Panc1 (cell line): ENCODE data around the gene PPP2R1B. TPM values are rescaled to one million over a fixed set of nuclear protein-coding genes. Genes with fewer than 3 reads are reported as not detected.

Experiments used
- ATAC-seq: fragments of 200-7000 bp; cut with Tn5 transposase; 2 replicates; pipeline ENCODE4 v1.9.1; 2020; ENCODE audit warnings: mild to moderate bottlenecking, moderate library complexity
- BruUV-seq: library from RNA; stranded (reverse); fragments of 400-500 nt; replicated peaks from 2 replicates; lab custom pipeline; 2021; lab: Mats Ljungman, UMichigan
- CTCF ChIA-PET: fragments of 300-600 bp; sonication (Branson Sonifier 250); formaldehyde crosslinking; loops from one replicate; lab custom pipeline; 2022; ENCODE audit warnings: antibody characterized with exemption; lab: Charles Lee
- POLR2A ChIA-PET: fragments of 300-600 bp; sonication (Branson Sonifier 250); formaldehyde crosslinking; loops from one replicate; lab custom pipeline; 2022; ENCODE audit warnings: antibody characterized with exemption; lab: Charles Lee
- DNase-seq: peaks from one replicate; pipeline ENCODE4 v3.0.0-alpha.2; 2010; ENCODE audit warnings: low read depth, low spot score
- H3K27ac ChIP-seq: 2 replicates; pipeline ENCODE4 v1.5.1; 2011; ENCODE audit warnings: mild to moderate bottlenecking, low read length, inconsistent platforms
- H3K27me3 ChIP-seq: fragments of 200-500 bp; sonication (Bioruptor generic); 2 replicates; pipeline ENCODE4 v1.6.0; 2014; ENCODE audit warnings: low read length, inconsistent platforms; ENCODE audit not compliant: control insufficient read depth, insufficient read depth
- H3K36me3 ChIP-seq: fragments of 200-500 bp; sonication (Bioruptor generic); 2 replicates; pipeline ENCODE4 v1.5.1; 2014; ENCODE audit warnings: inconsistent platforms, mild to moderate bottlenecking, low read length, moderate library complexity; ENCODE audit not compliant: control insufficient read depth, insufficient read depth
- H3K4me1 ChIP-seq: 2 replicates; pipeline ENCODE4 v1.5.1; 2011; ENCODE audit warnings: inconsistent platforms, mild to moderate bottlenecking, low read length, moderate library complexity; ENCODE audit not compliant: control insufficient read depth, insufficient read depth
- H3K4me3 ChIP-seq, 2 experiments: 2 replicates each; pipeline ENCODE4 v1.5.1; 2011 to 2012; ENCODE audit warnings: low read depth in 2 of 2, low read length in 2 of 2, mild to moderate bottlenecking in 2 of 2, inconsistent platforms in 1 of 2, moderate library complexity in 1 of 2
- H3K9me3 ChIP-seq: fragments of 200-500 bp; sonication (Bioruptor generic); 2 replicates; pipeline ENCODE4 v1.5.1; 2014; ENCODE audit warnings: low read depth, mild to moderate bottlenecking, inconsistent platforms, low read length, moderate library complexity; ENCODE audit not compliant: control insufficient read depth, insufficient read depth
- CTCF ChIP-seq: fragments of 450-650 bp; IDR thresholded peaks from 2 replicates; pipeline ENCODE4 v1.5.1; 2017; ENCODE audit warnings: mild to moderate bottlenecking
- POLR2AphosphoS5 ChIP-seq: IDR thresholded peaks from 2 replicates; pipeline ENCODE4 v1.6.1; 2012; ENCODE audit warnings: mild to moderate bottlenecking, low read depth, low read length, moderate library complexity
- REST ChIP-seq, 2 experiments: IDR thresholded peaks; 2 replicates each; pipeline ENCODE4 v1.6.1; 2011 to 2012; ENCODE audit warnings: low read depth in 2 of 2, control low read depth in 1 of 2, low read length in 1 of 2, mild to moderate bottlenecking in 1 of 2, moderate library complexity in 1 of 2; ENCODE audit not compliant: insufficient read depth in 1 of 2
- SIN3A ChIP-seq: IDR thresholded peaks from 2 replicates; pipeline ENCODE4 v1.6.1; 2012; ENCODE audit warnings: low read depth, mild to moderate bottlenecking, low read length, moderate library complexity, borderline replicate concordance; ENCODE audit not compliant: insufficient read depth
- TCF7L2 ChIP-seq: IDR thresholded peaks from 2 replicates; pipeline ENCODE4 v1.6.1; 2011; ENCODE audit warnings: mild to moderate bottlenecking, low read depth, low read length, inconsistent platforms
- in situ Hi-C: cut with HindIII; loops from 2 replicates; pipeline ENCODE4 v1.10.0; 2016; ENCODE audit warnings: low sequenced_read_pairs, low pct_unique_long_range_greater_than_20kb
- intact Hi-C: fragments of 100-400 bp; cut with micrococcal nuclease; formaldehyde crosslinking; loops from one replicate; pipeline ENCODE4 v1.10.0; 2022; ENCODE audit not compliant: unreplicated experiment
- total RNA-seq: library from RNA; stranded (reverse); gene quantifications from one replicate; pipeline ENCODE4 v1.2.1, GENCODE V29; 2021; ENCODE audit not compliant: unreplicated experiment

Gene PPP2R1B
- total RNA-seq, 1 experiment from 2014 or later: 57.7 TPM

GRCh38 chr11:111694851-111695250 lies 71.3 kb downstream of the PPP2R1B start:
- in situ Hi-C loops (no loop called here), intact Hi-C loops (no loop called here)
- Histone ChIP-seq H3K27ac (no peak overlapping the region), H3K9me3 (no peaks in the 10 kb centered on the region), H3K4me1 (no peaks in the 10 kb centered on the region), H3K27me3 (no peaks in the 10 kb centered on the region), H3K4me3 (no peak overlapping the region), H3K36me3 (no peaks in the 10 kb centered on the region)
- CTCF ChIA-PET: no interaction called here
- no peak for ATAC-seq
- no TSS peak for BruUV-seq
- DNase-seq: no peak
- TF ChIP-seq SIN3A (no peak), CTCF (no peak), POLR2AphosphoS5 (no peak), TCF7L2 (no peak), REST (IDR thresholded peaks at IDR 0.05; ENCODE audit: insufficient read depth in 1 of 2, low read depth in 2 of 2, low read length in 1 of 2) (no peak)
- POLR2A ChIA-PET: no interaction called here

GRCh38 chr11:111693224-111693937 lies 72.8 kb downstream of the PPP2R1B start:
- no peak for TF ChIP-seq REST (IDR thresholded peaks at IDR 0.05; ENCODE audit: insufficient read depth in 1 of 2, low read depth in 2 of 2, low read length in 1 of 2)
- no peak for TF ChIP-seq TCF7L2
- no peak for TF ChIP-seq CTCF
- no peak for TF ChIP-seq SIN3A
- no peak for TF ChIP-seq POLR2AphosphoS5
- no TSS peak for BruUV-seq
- DNase-seq (no peak), ATAC-seq (no peak; the same call in 1 of the 2 replicates)
- Histone ChIP-seq H3K4me1 (no peaks in the 10 kb centered on the region), H3K9me3 (no peaks in the 10 kb centered on the region), H3K27me3 (no peaks in the 10 kb centered on the region), H3K36me3 (no peaks in the 10 kb centered on the region), H3K27ac (no peak overlapping the region), H3K4me3 (no peak overlapping the region)
- CTCF ChIA-PET: interaction anchor here (0.5 kb wide), 1 partner anchor 515 kb away, joined by 3 read pairs; no protein-coding TSS in a partner anchor
- POLR2A ChIA-PET: interaction anchor here (0.6 kb wide), 1 partner anchor 16 kb away, joined by 3 read pairs; no protein-coding TSS in a partner anchor
- intact Hi-C loops (no loop called here), in situ Hi-C loops (no loop called here)
